GM19193 (cell line): Measurements from ENCODE around the gene SELENOW.
A peak's percentile ranks its signal among the peaks of the same experiment; 100 is the strongest.

Source experiments
- POLR2A ChIP-seq: IDR thresholded peaks from 4 replicates; pipeline ENCODE4 v1.6.1; 2011; ENCODE audit not compliant: insufficient read depth, insufficient read length; ENCODE audit errors: extremely low read depth

The SELENOW gene

GRCh38 chr19:47755065-47755761, 23.3 kb upstream of the SELENOW start:
- peak; percentile 6 for TF ChIP-seq POLR2A

GRCh38 chr19:47755762-47756626, 22.5 kb upstream of the SELENOW start:
- no peak for TF ChIP-seq POLR2A

- no peak for TF ChIP-seq POLR2A
Observed at GRCh38 chr19:47756627-47756929, 21.9 kb upstream of the SELENOW start.

- TF ChIP-seq POLR2A, result no peak
Observed at GRCh38 chr19:47756953-47757608, 21.4 kb upstream of the SELENOW start.

GRCh38 chr19:47757617-47758442, 20.7 kb upstream of the SELENOW start:
- TF ChIP-seq POLR2A, result no peak

- no peak for TF ChIP-seq POLR2A
Observed at GRCh38 chr19:47758443-47758804, 20.1 kb upstream of the SELENOW start.

GRCh38 chr19:47760632-47760999, 17.9 kb upstream of the SELENOW start:
- peak; percentile 13 for TF ChIP-seq POLR2A

- TF ChIP-seq POLR2A, result no peak
Observed at GRCh38 chr19:47761566-47761965, 16.9 kb upstream of the SELENOW start.

- no peak for TF ChIP-seq POLR2A
Observed at GRCh38 chr19:47762151-47762550, 16.4 kb upstream of the SELENOW start.

GRCh38 chr19:47762615-47763308, 15.7 kb upstream of the SELENOW start:
- TF ChIP-seq POLR2A, result no peak

GRCh38 chr19:47765523-47766358, 12.8 kb upstream of the SELENOW start:
- TF ChIP-seq POLR2A, result no peak

GRCh38 chr19:47766359-47766620, 12.2 kb upstream of the SELENOW start:
- TF ChIP-seq POLR2A, result no peak

- TF ChIP-seq POLR2A, result no peak
Observed at GRCh38 chr19:47766670-47767069, 11.8 kb upstream of the SELENOW start.

GRCh38 chr19:47767349-47767748, 11.2 kb upstream of the SELENOW start:
- no peak for TF ChIP-seq POLR2A
